Neural cell (in vitro differentiated cells): ENCODE data around the gene RPS5. TPM values are rescaled to one million over a fixed set of nuclear protein-coding genes. Genes with fewer than 3 reads are reported as not detected.

ENCODE experiments used
- H2AFZ ChIP-seq: fragments of 200-600, 300-800 bp; sonication (generic), shearing (Covaris generic); 2 replicates; pipeline ENCODE4 v1.6.0; 2014; ENCODE audit warnings: low read depth, mild to moderate bottlenecking, antibody characterized with exemption, low read length, moderate library complexity
- H3F3A ChIP-seq: fragments of 200-600 bp; shearing (Covaris generic); 2 replicates; pipeline ENCODE4 v1.6.1; 2016; ENCODE audit warnings: mild to moderate bottlenecking, moderate library complexity, mixed read lengths, antibody characterized with exemption, low read length; ENCODE audit not compliant: insufficient read depth, poor library complexity, severe bottlenecking
- H3K27ac ChIP-seq: fragments of 200-600, 300-800 bp; sonication (generic), shearing (Covaris generic); 2 replicates; pipeline ENCODE4 v1.5.1; 2014; ENCODE audit warnings: mild to moderate bottlenecking, low read length, moderate library complexity
- H3K27me3 ChIP-seq: fragments of 300-800, 200-600 bp; sonication (generic), shearing (Covaris generic); 2 replicates; pipeline ENCODE4 v1.6.0; 2014; ENCODE audit warnings: mild to moderate bottlenecking, low read depth, low read length, moderate library complexity; ENCODE audit not compliant: insufficient read depth
- H3K36me3 ChIP-seq: fragments of 300-800, 200-600 bp; sonication (generic), shearing (Covaris generic); 2 replicates; pipeline ENCODE4 v1.5.1; 2014; ENCODE audit warnings: mild to moderate bottlenecking, antibody characterized with exemption, low read length, moderate library complexity; ENCODE audit not compliant: insufficient read depth
- H3K4me2 ChIP-seq: fragments of 300-800, 200-600 bp; sonication (generic), shearing (Covaris generic); 2 replicates; pipeline ENCODE4 v1.6.0; 2014; ENCODE audit warnings: mild to moderate bottlenecking, low read length
- H3K4me3 ChIP-seq: fragments of 300-800, 200-600 bp; sonication (generic), shearing (Covaris generic); 2 replicates; pipeline ENCODE4 v1.5.1; 2014; ENCODE audit warnings: mild to moderate bottlenecking, low read length, moderate library complexity
- H3K79me2 ChIP-seq: fragments of 200-600 bp; shearing (Covaris generic); replicated peaks from 2 replicates; pipeline ENCODE4 v1.6.0; 2014; ENCODE audit warnings: mild to moderate bottlenecking, low read length, moderate library complexity; ENCODE audit not compliant: insufficient read depth
- H3K9ac ChIP-seq: fragments of 300-800, 200-600 bp; sonication (generic), shearing (Covaris generic); 2 replicates; pipeline ENCODE4 v1.6.1; 2016; ENCODE audit warnings: mild to moderate bottlenecking, low read length, mixed read lengths
- H3K9me2 ChIP-seq: fragments of 200-600 bp; shearing (Covaris generic); 2 replicates; pipeline ENCODE4 v1.6.1; 2016; ENCODE audit warnings: mild to moderate bottlenecking, low read length, mixed read lengths; ENCODE audit not compliant: insufficient read depth
- H3K9me3 ChIP-seq: fragments of 200-600, 300-800 bp; sonication (generic), shearing (Covaris generic); 2 replicates; pipeline ENCODE4 v1.6.1; 2016; ENCODE audit warnings: mild to moderate bottlenecking, mixed run types, low read length, moderate library complexity, mixed read lengths
- H4K20me1 ChIP-seq: fragments of 200-600 bp; shearing (Covaris generic); 2 replicates; pipeline ENCODE4 v1.6.1; 2016; ENCODE audit warnings: mild to moderate bottlenecking, mixed run types; ENCODE audit not compliant: insufficient read depth
- EP300 ChIP-seq: fragments of 450-650 bp; conservative IDR thresholded peaks from 2 replicates; pipeline ENCODE4 v1.6.1; 2014; ENCODE audit warnings: antibody characterized with exemption, mild to moderate bottlenecking, moderate library complexity; ENCODE audit not compliant: poor library complexity, severe bottlenecking
- EZH2 ChIP-seq: fragments of 200-600, 300-800 bp; shearing (Covaris generic), sonication (generic); IDR thresholded peaks from 2 replicates; pipeline ENCODE4 v1.6.1; 2014; ENCODE audit warnings: antibody characterized with exemption, low read length, borderline replicate concordance, mild to moderate bottlenecking; ENCODE audit not compliant: insufficient read depth, poor library complexity, severe bottlenecking
- MXI1 ChIP-seq: fragments of 450-650 bp; conservative IDR thresholded peaks from 2 replicates; pipeline ENCODE4 v1.6.1; 2014; ENCODE audit warnings: antibody characterized with exemption, mild to moderate bottlenecking; ENCODE audit not compliant: poor library complexity, severe bottlenecking
- POLR2AphosphoS5 ChIP-seq: IDR thresholded peaks from 2 replicates; pipeline ENCODE4 v1.6.1; 2012
- RAD21 ChIP-seq: fragments of 450-650 bp; conservative IDR thresholded peaks from 2 replicates; pipeline ENCODE4 v1.6.1; 2014; ENCODE audit warnings: antibody characterized with exemption, mild to moderate bottlenecking, moderate library complexity
- REST ChIP-seq: IDR thresholded peaks from 2 replicates; pipeline ENCODE4 v1.6.1; 2012; ENCODE audit warnings: borderline replicate concordance
- SMC3 ChIP-seq: fragments of 450-650 bp; conservative IDR thresholded peaks from 2 replicates; pipeline ENCODE4 v1.6.1; 2014; ENCODE audit warnings: antibody characterized with exemption, mild to moderate bottlenecking, moderate library complexity; ENCODE audit not compliant: poor library complexity
- TAF1 ChIP-seq: IDR thresholded peaks from 2 replicates; pipeline ENCODE4 v1.6.1; 2012; ENCODE audit warnings: low read depth
- polyA plus RNA-seq: library from polyadenylated mRNA; depleted of rRNA; stranded (reverse); fragments of >200 nt; gene quantifications from 2 replicates; pipeline ENCODE4 v1.2.3, GENCODE V29; 2014
- TF ChIP-seq, protein P1 (sequence below): fragments of 450-650 bp; IDR thresholded peaks from 2 replicates; pipeline ENCODE4 v1.5.1; 2014; ENCODE audit warnings: antibody characterized with exemption, mild to moderate bottlenecking, moderate library complexity; ENCODE audit not compliant: poor library complexity, severe bottlenecking

The RPS5 gene
- polyA plus RNA-seq, 1 donor from 2014 or later = 1,514 TPM

- no peak overlapping the region for H3K4me3 ChIP-seq
- H3K36me3 ChIP-seq = peaks cover 10% of the 10 kb centered on the region
- H3K9ac ChIP-seq = no peak overlapping the region
- H3K4me2 ChIP-seq = no peak overlapping the region
- H3K27ac ChIP-seq = no peak overlapping the region
- no peaks in the 10 kb centered on the region for H3F3A ChIP-seq
- H3K9me2 ChIP-seq = no peaks in the 10 kb centered on the region
- H3K79me2 ChIP-seq = no peaks in the 10 kb centered on the region
- no peaks in the 10 kb centered on the region for H3K9me3 ChIP-seq
- TF ChIP-seq TAF1 (no peak), REST (no peak), EP300 (no peak), POLR2AphosphoS5 (no peak), SMC3 (no peak), RAD21 (no peak), MXI1 (no peak), EZH2 (no peak)
- TF ChIP-seq, protein P1, sequence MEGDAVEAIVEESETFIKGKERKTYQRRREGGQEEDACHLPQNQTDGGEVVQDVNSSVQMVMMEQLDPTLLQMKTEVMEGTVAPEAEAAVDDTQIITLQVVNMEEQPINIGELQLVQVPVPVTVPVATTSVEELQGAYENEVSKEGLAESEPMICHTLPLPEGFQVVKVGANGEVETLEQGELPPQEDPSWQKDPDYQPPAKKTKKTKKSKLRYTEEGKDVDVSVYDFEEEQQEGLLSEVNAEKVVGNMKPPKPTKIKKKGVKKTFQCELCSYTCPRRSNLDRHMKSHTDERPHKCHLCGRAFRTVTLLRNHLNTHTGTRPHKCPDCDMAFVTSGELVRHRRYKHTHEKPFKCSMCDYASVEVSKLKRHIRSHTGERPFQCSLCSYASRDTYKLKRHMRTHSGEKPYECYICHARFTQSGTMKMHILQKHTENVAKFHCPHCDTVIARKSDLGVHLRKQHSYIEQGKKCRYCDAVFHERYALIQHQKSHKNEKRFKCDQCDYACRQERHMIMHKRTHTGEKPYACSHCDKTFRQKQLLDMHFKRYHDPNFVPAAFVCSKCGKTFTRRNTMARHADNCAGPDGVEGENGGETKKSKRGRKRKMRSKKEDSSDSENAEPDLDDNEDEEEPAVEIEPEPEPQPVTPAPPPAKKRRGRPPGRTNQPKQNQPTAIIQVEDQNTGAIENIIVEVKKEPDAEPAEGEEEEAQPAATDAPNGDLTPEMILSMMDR = no peak
- no peaks in the 10 kb centered on the region for H4K20me1 ChIP-seq
- H3K27me3 ChIP-seq = no peaks in the 10 kb centered on the region
- H2AFZ ChIP-seq = no peak overlapping the region
Observed at GRCh38 chr19:58338825-58339558, 48.1 kb upstream of the RPS5 start.

GRCh38 chr19:58345558-58345957 lies 41.5 kb upstream of the RPS5 start:
- Histone ChIP-seq H3K27me3 (no peaks in the 10 kb centered on the region), H3F3A (no peaks in the 10 kb centered on the region), H3K4me2 (no peak overlapping the region), H3K27ac (no peak overlapping the region), H3K9me3 (no peaks in the 10 kb centered on the region), H3K4me3 (no peak overlapping the region), H3K79me2 (peaks cover 5% of the 10 kb centered on the region), H2AFZ (no peak overlapping the region), H4K20me1 (no peaks in the 10 kb centered on the region), H3K9ac (no peak overlapping the region), H3K36me3 (no peaks in the 10 kb centered on the region), H3K9me2 (no peaks in the 10 kb centered on the region)
- no peak for TF ChIP-seq SMC3
- no peak for TF ChIP-seq POLR2AphosphoS5
- no peak for TF ChIP-seq EZH2
- no peak for TF ChIP-seq MXI1
- TF ChIP-seq TAF1 = no peak
